Fibroblast of pulmonary artery (primary cell): Measurements from ENCODE around the gene EEF2K.

ENCODE experiments used
- DNase-seq: peaks from one replicate; pipeline ENCODE4 v3.0.0-alpha.2; 2010; ENCODE audit warnings: low read depth
- H3K4me3 ChIP-seq: replicated peaks from 2 replicates; pipeline ENCODE4 v1.5.1; 2011; ENCODE audit warnings: low read depth, mild to moderate bottlenecking, control low read depth, low read length, moderate library complexity
- TF ChIP-seq, protein P1 (sequence below): IDR thresholded peaks from 2 replicates; pipeline ENCODE4 v1.5.1; 2011; ENCODE audit warnings: mild to moderate bottlenecking, control low read depth, low read length, inconsistent platforms; ENCODE audit errors: missing control alignments

Gene EEF2K

DNA sequence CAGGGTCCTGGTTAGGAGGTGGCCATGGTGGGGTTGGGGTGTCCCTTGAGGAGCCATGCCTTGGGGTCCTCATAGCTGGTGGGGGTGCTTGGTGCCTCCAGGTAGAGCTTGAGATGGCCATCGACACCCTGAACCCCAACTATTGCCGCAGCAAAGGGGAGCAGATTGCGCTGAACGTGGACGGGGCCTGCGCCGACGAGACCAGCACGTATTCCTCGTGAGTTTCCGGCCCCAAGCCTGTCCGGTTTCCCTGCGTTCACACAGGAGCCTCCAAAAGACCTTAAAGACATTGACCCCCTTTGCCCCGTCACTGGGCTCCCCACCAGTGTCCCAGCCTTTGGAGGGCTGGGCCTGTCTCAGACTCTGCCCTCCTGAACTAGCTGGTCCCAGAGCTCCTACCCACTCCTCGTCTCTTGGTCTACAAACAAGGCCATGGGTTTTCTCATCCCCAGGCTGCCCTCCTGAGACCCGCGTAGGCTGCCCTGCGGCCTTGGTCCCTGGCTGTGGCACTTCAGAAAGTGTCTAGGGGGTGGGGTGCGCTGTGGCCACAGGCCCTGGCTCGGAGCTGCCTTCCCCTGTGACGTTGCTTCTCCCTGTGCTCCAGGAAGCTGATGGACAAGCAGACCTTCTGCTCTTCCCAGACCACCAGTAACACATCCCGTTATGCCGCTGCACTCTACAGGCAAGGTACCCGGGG, 102.9 kb downstream of the EEF2K start:
- DNase-seq: no peak
- H3K4me3 ChIP-seq: no peak overlapping the region
- TF ChIP-seq, protein P1, sequence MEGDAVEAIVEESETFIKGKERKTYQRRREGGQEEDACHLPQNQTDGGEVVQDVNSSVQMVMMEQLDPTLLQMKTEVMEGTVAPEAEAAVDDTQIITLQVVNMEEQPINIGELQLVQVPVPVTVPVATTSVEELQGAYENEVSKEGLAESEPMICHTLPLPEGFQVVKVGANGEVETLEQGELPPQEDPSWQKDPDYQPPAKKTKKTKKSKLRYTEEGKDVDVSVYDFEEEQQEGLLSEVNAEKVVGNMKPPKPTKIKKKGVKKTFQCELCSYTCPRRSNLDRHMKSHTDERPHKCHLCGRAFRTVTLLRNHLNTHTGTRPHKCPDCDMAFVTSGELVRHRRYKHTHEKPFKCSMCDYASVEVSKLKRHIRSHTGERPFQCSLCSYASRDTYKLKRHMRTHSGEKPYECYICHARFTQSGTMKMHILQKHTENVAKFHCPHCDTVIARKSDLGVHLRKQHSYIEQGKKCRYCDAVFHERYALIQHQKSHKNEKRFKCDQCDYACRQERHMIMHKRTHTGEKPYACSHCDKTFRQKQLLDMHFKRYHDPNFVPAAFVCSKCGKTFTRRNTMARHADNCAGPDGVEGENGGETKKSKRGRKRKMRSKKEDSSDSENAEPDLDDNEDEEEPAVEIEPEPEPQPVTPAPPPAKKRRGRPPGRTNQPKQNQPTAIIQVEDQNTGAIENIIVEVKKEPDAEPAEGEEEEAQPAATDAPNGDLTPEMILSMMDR: no peak

DNA sequence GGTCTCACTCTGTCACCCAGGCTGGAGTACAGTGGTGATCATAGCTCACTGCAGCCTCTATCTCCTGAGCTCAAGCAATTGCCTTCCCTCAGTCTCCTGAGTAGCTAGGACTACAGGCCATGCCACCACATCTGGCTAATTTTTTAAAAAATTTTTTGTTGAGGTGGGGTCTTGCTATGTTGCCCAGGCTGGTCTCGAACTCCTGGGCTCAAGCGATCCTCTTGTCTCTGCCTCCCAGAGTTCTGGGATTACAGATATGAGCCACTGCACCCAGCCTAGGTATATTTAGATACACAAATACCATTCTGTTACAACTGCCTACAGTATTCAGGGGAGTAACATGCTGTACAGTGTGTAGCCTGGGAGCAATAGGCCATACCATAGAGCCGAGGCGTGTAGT, 105.4 kb downstream of the EEF2K start:
- no peak for DNase-seq
- H3K4me3 ChIP-seq: no peak overlapping the region
- TF ChIP-seq, protein P1: no peak

DNA sequence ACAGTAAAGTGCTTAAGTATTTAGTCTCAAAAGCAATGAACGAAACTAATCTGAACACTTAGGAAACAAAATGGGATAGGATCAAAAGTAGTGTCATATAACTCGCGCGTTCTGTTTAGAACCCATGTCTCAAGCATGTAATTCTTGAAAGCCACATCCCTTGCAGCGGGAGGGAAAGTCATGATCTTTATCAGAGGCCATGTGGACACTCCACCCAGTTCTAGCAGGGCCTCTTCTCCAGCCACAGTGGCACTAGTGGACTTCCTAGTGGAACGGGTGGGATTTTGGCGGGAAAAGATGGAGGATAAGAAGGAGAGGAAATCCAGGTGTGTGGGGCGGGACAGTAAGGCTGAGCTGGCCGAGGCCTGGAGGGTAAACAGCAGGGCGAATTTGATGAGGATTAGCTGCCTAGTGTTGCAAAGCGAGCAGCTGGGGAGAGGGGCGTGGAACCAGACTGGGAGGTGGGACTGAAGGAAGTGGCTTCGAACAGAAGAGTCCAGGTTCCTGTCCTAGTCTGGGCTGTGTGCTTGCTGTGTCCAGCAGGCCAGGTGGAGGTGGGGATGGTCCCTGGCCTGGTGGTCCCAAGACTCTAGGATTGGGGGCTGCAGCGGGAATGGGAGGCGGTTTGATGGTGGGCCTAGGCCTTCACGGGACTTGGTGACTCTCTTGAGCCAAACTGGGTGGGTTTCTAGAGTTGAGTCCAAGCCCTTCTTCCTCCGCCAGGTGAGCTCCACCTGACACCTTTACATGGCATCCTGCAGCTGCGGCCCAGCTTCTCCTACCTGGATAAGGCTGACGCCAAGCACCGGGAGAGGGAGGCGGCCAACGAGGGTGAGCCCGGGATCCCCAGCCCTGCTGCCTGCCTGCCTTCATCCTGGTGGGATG, 107.1 kb downstream of the EEF2K start:
- DNase-seq: no peak

GRCh38 chr16:22313876-22314470, 107.9 kb downstream of the EEF2K start:
- TF ChIP-seq, protein P1: no peak
- DNase-seq: no peak
- no peak overlapping the region for H3K4me3 ChIP-seq

More for the DNA sequence above, 107.1 kb downstream of the EEF2K start:
- H3K4me3 ChIP-seq: no peak overlapping the region
- TF ChIP-seq, protein P1: no peak

DNA sequence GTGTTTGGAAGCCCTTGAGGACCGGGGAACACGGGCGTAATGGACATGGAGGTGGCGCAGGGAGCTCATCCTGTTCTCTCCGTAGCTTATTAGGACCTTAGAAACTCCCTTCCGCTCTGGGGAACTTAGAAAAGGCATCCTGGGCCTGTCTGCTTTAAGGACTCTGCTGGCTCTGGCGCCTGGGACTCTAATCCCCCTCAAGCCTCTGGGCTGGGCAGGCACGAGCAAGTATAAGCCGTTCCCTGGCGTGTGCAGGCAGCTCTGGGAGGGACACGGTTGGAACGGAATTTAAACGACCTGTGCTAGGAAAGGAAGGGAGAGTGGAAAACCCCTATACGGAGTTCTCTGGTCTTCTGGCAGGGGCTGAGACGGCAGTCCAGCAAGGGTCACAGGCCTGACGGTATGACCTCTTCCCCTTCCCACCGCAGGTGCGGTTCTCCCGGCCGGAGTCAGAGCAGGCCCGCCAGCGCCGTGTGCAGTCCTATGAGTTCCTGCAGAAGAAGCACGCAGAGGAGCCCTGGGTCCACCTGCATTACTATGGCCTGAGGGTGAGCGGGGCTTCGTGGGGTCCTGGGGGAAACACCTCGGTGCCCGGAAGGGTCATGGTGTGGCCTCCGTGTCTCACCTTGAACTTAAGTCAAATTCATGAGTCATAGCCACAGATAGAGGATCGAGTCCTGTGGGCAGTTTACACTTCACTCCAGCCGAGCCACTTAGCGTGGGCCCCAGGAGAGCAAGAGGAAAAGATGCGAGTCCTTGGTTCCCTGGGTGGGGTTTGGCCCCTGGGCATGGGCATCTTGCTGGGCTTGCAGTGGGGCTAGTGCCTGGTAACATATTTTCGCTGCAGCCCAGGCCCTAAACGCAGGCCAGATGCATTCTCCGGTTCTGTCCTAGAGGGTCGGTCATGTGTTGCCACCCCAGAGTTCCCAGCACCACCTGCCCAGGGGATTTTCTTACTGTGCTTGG, 108.9 kb downstream of the EEF2K start:
- TF ChIP-seq, protein P1: no peak
- no peak overlapping the region for H3K4me3 ChIP-seq
- no peak for DNase-seq

DNA sequence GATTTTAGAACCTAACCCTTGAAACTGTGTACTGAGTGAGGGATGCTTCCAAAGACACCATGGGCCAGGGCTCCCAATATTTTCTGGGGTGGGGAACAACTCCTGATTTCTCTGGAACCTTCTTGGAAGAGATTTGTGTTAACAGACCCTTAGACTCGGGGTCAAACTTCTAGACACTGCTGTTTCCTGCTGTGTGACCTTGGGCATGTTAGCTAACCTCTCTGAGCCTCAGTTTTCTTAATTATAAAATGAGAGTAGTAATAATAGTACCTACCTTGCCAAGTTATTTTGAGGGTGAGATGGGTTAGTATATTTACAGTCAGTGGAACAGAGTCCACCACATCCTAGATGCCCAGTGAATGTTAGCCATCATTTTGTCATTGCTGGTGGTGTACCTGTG, 109.9 kb downstream of the EEF2K start:
- no peak for DNase-seq
- no peak overlapping the region for H3K4me3 ChIP-seq
- TF ChIP-seq, protein P1: no peak
